Tibial nerve (tissue), 4 donors: ENCODE data around the gene RTP1. TPM values are rescaled to one million over a fixed set of nuclear protein-coding genes. Genes with fewer than 3 reads are reported as not detected.
"Not testable (repeated sequence)": the region's sequence is repeated elsewhere in the genome, so short reads cannot be mapped to it uniquely, and the experiment has no call there.

Experiments
- DNase-seq, 2 donors: peaks; one replicate each; pipeline ENCODE4 v3.0.0-alpha.2; 2019; ENCODE audit warnings: low spot score in 2 of 2
- H3K27ac ChIP-seq, 4 donors: fragments of 200-600 bp; sonication (generic) in 3 of 4; one replicate each; pipeline ENCODE4 v1.5.1; 2017 to 2019; ENCODE audit warnings: mild to moderate bottlenecking in 1 of 4
- H3K27me3 ChIP-seq, 2 donors: fragments of 200-600 bp; sonication (generic) in 1 of 2; one replicate each; pipeline versions ENCODE4 v1.5.1 to v1.6.0; 2017 to 2019
- H3K36me3 ChIP-seq, 3 donors: fragments of 200-600 bp; sonication (generic); one replicate each; pipeline ENCODE4 v1.5.1; 2018 to 2019
- H3K4me1 ChIP-seq, 4 donors: fragments of 200-600 bp; sonication (generic) in 3 of 4; one replicate each; pipeline ENCODE4 v1.5.1; 2017 to 2019
- H3K4me3 ChIP-seq, 4 donors: fragments of 200-600 bp; sonication (generic) in 3 of 4; one replicate each; pipeline ENCODE4 v1.5.1; 2017 to 2019; ENCODE audit warnings: mild to moderate bottlenecking in 1 of 4, moderate library complexity in 1 of 4
- H3K9me3 ChIP-seq, 4 donors: fragments of 200-600 bp; sonication (generic) in 3 of 4; one replicate each; pipeline ENCODE4 v1.5.1; 2017 to 2019
- CTCF ChIP-seq, 5 experiments: fragments of 200-600 bp in 3 of 5; fragments of 450-650 bp in 2 of 5; sonication (generic) in 3 of 5; IDR thresholded peaks; one replicate each; pipeline ENCODE4 v1.5.1; 2016 to 2019; ENCODE audit warnings: antibody characterized with exemption in 5 of 5, mild to moderate bottlenecking in 3 of 5, moderate library complexity in 2 of 5
- EP300 ChIP-seq, 2 donors: sonication (generic); formaldehyde crosslinking; IDR thresholded peaks; one replicate each; pipeline ENCODE4 v1.6.1; 2017; ENCODE audit warnings: antibody characterized with exemption in 2 of 2, mild to moderate bottlenecking in 1 of 2
- POLR2A ChIP-seq, 2 donors: fragments of 450-650 bp; IDR thresholded peaks; one replicate each; pipeline ENCODE4 v1.6.1; 2017; ENCODE audit warnings: antibody characterized with exemption in 2 of 2, mild to moderate bottlenecking in 2 of 2, moderate library complexity in 2 of 2
- WGBS, 2 donors: methylation state at CpG; one replicate each; pipeline ENCODE4 v1.1.5; 2018; 5-methylcytosine and 5-hydroxymethylcytosine counted together
- total RNA-seq, 4 donors: library from RNA; depleted of rRNA; stranded (reverse); fragments of >200 nt; gene quantifications; one replicate each; pipeline ENCODE4 v1.1.0, GENCODE V29; 2016

The RTP1 gene
- total RNA-seq, 4 donors from 2014 or later, result not detected

GRCh38 chr3:187196573-187197334, 532 bp upstream of the RTP1 start:
- no peaks in the 10 kb centered on the region for H3K36me3 ChIP-seq
- no peak overlapping the region for H3K4me3 ChIP-seq
- H3K27me3 ChIP-seq, result no peaks in the 10 kb centered on the region
- H3K27ac ChIP-seq, result no peak overlapping the region
- TF ChIP-seq EP300 (IDR thresholded peaks at IDR 0.05) (no peak), CTCF (IDR thresholded peaks at IDR 0.05) (no peak), POLR2A (IDR thresholded peaks at IDR 0.05) (no peak)
- WGBS, 2 donors, result 79 to 84% methylated on average over 7 of the region's 7 CpGs
- no peaks in the 10 kb centered on the region for H3K9me3 ChIP-seq
- no peak for DNase-seq
- peaks cover 0 to 10% (median 0%) of the 10 kb centered on the region in 4 donors for H3K4me1 ChIP-seq

- no peak for DNase-seq
- 92 to 97% methylated on average over 4 of the region's 4 CpGs for WGBS, 2 donors
- no peak overlapping the region for H3K4me3 ChIP-seq
Observed at GRCh38 chr3:187198490-187198889, 1.2 kb downstream of the RTP1 start.

GRCh38 chr3:187199463-187200050, 2.3 kb downstream of the RTP1 start:
- H3K36me3 ChIP-seq, H3K9me3 ChIP-seq, H3K4me1 ChIP-seq, H3K27me3 ChIP-seq, H3K27ac ChIP-seq, H3K4me3 ChIP-seq, DNase-seq: not testable (repeated sequence)
- WGBS, 2 donors, result 96 to 98% methylated on average over 31 to 39 of the region's 44 CpGs

More at GRCh38 chr3:187198490-187198889, 1.2 kb downstream of the RTP1 start:
- no peaks in the 10 kb centered on the region for H3K27me3 ChIP-seq
- no peaks in the 10 kb centered on the region for H3K36me3 ChIP-seq
- no peak overlapping the region for H3K27ac ChIP-seq
- peaks cover 0 to 4% (median 0%) of the 10 kb centered on the region in 4 donors for H3K4me1 ChIP-seq
- H3K9me3 ChIP-seq, result no peaks in the 10 kb centered on the region
- TF ChIP-seq EP300 (IDR thresholded peaks at IDR 0.05) (no peak), POLR2A (IDR thresholded peaks at IDR 0.05) (no peak), CTCF (IDR thresholded peaks at IDR 0.05) (no peak)

DNA sequence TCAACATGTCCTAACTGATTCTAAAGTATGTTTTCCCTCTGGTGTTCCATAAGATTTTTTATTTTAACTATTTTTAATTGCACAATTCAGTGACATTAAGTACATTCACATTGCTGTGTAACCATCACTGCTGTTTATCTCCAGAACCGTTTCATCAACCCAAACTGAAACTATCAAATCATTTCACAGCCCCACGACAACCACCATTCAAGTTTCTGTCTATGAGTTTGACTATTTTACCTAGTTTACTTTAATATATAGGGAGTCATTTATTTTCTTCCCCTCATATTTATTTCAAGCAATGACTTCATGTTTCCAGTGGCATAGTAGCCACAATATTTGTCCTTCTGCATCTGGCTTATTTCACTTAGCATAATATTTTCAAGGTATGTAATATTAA, 8.4 kb downstream of the RTP1 start:
- peaks cover 0 to 33% (median 12%) of the 10 kb centered on the region in 4 donors for H3K4me1 ChIP-seq
- TF ChIP-seq EP300 (IDR thresholded peaks at IDR 0.05), result no peak
- no peak for TF ChIP-seq POLR2A (IDR thresholded peaks at IDR 0.05)
- no peak for TF ChIP-seq CTCF (IDR thresholded peaks at IDR 0.05)
- H3K9me3 ChIP-seq, result no peaks in the 10 kb centered on the region
- H3K27ac ChIP-seq, result no peak overlapping the region
- H3K4me3 ChIP-seq, result no peak overlapping the region
- 82 to 94% methylated on average over 2 of the region's 2 CpGs for WGBS, 2 donors
- no peaks in the 10 kb centered on the region for H3K27me3 ChIP-seq
- H3K36me3 ChIP-seq, result no peaks in the 10 kb centered on the region
- no peak for DNase-seq

DNA sequence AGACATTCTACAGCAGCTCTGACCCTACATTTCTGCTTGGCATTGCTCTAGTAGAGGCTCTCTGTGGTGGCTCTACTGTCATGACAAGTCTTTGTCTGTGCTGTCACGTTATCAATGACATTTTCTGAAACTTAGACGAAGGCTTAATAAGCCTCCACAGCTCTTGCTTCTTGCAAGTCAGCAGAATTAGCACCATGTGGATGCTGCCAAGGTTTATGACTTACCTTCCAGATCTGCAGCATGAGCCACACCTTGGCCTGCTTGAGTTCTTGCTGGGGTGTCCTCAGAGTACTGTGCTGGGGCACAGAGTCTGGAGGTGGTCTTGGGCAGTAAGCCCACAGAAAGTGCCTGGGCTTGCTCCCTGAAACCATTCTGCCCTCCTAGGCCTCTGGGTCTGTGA, 9.8 kb downstream of the RTP1 start:
- Histone ChIP-seq H3K27me3 (no peaks in the 10 kb centered on the region), H3K4me3 (no peak overlapping the region), H3K27ac (no peak overlapping the region), H3K4me1 (peaks cover 0 to 37% (median 15%) of the 10 kb centered on the region in 4 donors), H3K36me3 (no peaks in the 10 kb centered on the region), H3K9me3 (no peaks in the 10 kb centered on the region)
- WGBS, 2 donors, result 67 to 73% methylated on average over 2 of the region's 2 CpGs
- no peak for DNase-seq
- TF ChIP-seq POLR2A (IDR thresholded peaks at IDR 0.05) (no peak), CTCF (IDR thresholded peaks at IDR 0.05) (no peak), EP300 (IDR thresholded peaks at IDR 0.05) (no peak)
